Nephron (organoid): ENCODE data around the gene TMEM170B.

Experiments
- H3K27ac Mint-ChIP-seq, 3 experiments: 2 replicates each; pipeline ENCODE4 v1.8.0; 2020; ENCODE audit warnings: mixed read lengths in 3 of 3, mild to moderate bottlenecking in 2 of 3, moderate library complexity in 1 of 3
- H3K27me3 Mint-ChIP-seq: 2 replicates; pipeline ENCODE4 v1.8.0; 2021; ENCODE audit warnings: low read depth, mild to moderate bottlenecking, moderate library complexity, mixed read lengths
- H3K36me3 Mint-ChIP-seq: 2 replicates; pipeline ENCODE4 v1.8.0; 2020; ENCODE audit warnings: low read depth, mixed read lengths
- H3K4me1 Mint-ChIP-seq: 2 replicates; pipeline ENCODE4 v1.8.0; 2020; ENCODE audit warnings: mixed read lengths
- H3K4me3 Mint-ChIP-seq, 3 experiments: 2 replicates each; pipeline ENCODE4 v1.8.0; 2020; ENCODE audit warnings: mild to moderate bottlenecking in 3 of 3, mixed read lengths in 3 of 3, moderate library complexity in 2 of 3
- H3K9me3 Mint-ChIP-seq: 2 replicates; pipeline ENCODE4 v1.8.0; 2020; ENCODE audit warnings: mixed read lengths
- CTCF ChIP-seq, 3 experiments: fragments of 200-600 bp; sonication (generic); IDR thresholded peaks; one replicate each; pipeline ENCODE4 v1.5.0; 2021; ENCODE audit warnings: antibody characterized with exemption in 3 of 3; ENCODE audit not compliant: unreplicated experiment in 3 of 3

The TMEM170B gene

GRCh38 chr6:11535801-11536230, 1.7 kb upstream of the TMEM170B start:
- Mint-ChIP-seq H3K27ac (no peak overlapping the region), H3K4me3 (peak overlapping the region; percentile 60 to 91 (median 68)), H3K36me3 (no peaks in the 10 kb centered on the region), H3K4me1 (no peaks in the 10 kb centered on the region), H3K9me3 (no peaks in the 10 kb centered on the region), H3K27me3 (peaks cover 26% of the 10 kb centered on the region)
- no peak for TF ChIP-seq CTCF (IDR thresholded peaks at IDR 0.05; ENCODE audit: unreplicated experiment in 3 of 3)

- Mint-ChIP-seq H3K27me3 (peaks cover 21% of the 10 kb centered on the region), H3K27ac (peak overlapping the region in 2 of 3 experiments; percentile 34 to 67), H3K9me3 (no peaks in the 10 kb centered on the region), H3K4me1 (no peaks in the 10 kb centered on the region), H3K36me3 (no peaks in the 10 kb centered on the region), H3K4me3 (peak overlapping the region; percentile 89 to 93 (median 91))
- TF ChIP-seq CTCF (IDR thresholded peaks at IDR 0.05; ENCODE audit: unreplicated experiment in 3 of 3) = no peak
Measured at GRCh38 chr6:11536795-11537194, 754 bp upstream of the TMEM170B start.

GRCh38 chr6:11538052-11538818, 686 bp downstream of the TMEM170B start:
- Mint-ChIP-seq H3K4me3 (peak overlapping the region; percentile 85 to 92 (median 91)), H3K9me3 (no peaks in the 10 kb centered on the region)
- TF ChIP-seq CTCF (IDR thresholded peaks at IDR 0.05; ENCODE audit: unreplicated experiment in 3 of 3) = no peak

GRCh38 chr6:11538819-11539468, 1.4 kb downstream of the TMEM170B start:
- no peak for TF ChIP-seq CTCF (IDR thresholded peaks at IDR 0.05; ENCODE audit: unreplicated experiment in 3 of 3)
- Mint-ChIP-seq H3K27me3 (peaks cover 17% of the 10 kb centered on the region), H3K36me3 (no peaks in the 10 kb centered on the region), H3K27ac (peak overlapping the region in 2 of 3 experiments; percentile 20 to 71), H3K4me1 (no peaks in the 10 kb centered on the region), H3K9me3 (no peaks in the 10 kb centered on the region), H3K4me3 (peak overlapping the region; percentile 85 to 92 (median 91))

More at GRCh38 chr6:11538052-11538818, 686 bp downstream of the TMEM170B start:
- H3K4me1 Mint-ChIP-seq = no peaks in the 10 kb centered on the region
- H3K27me3 Mint-ChIP-seq = peaks cover 17% of the 10 kb centered on the region
- no peaks in the 10 kb centered on the region for H3K36me3 Mint-ChIP-seq
- H3K27ac Mint-ChIP-seq = peak overlapping the region in 2 of 3 experiments; percentile 20 to 71

- peaks cover 11% of the 10 kb centered on the region for H3K27me3 Mint-ChIP-seq
- no peaks in the 10 kb centered on the region for H3K9me3 Mint-ChIP-seq
- H3K4me1 Mint-ChIP-seq = no peaks in the 10 kb centered on the region
- H3K36me3 Mint-ChIP-seq = peaks cover 2% of the 10 kb centered on the region
- H3K4me3 Mint-ChIP-seq = no peak overlapping the region
- no peak overlapping the region for H3K27ac Mint-ChIP-seq
- no peak for TF ChIP-seq CTCF (IDR thresholded peaks at IDR 0.05; ENCODE audit: unreplicated experiment in 3 of 3)
Measured at GRCh38 chr6:11542863-11543262, 5.3 kb downstream of the TMEM170B start.
